SU-DHL-6 (cell line): Measurements from ENCODE around the gene ORM1.

Experiments used
- H2AFZ ChIP-seq: fragments of 200-600 bp; sonication (generic); 2 replicates; pipeline ENCODE4 v1.6.1; 2014; ENCODE audit warnings: low read depth, mild to moderate bottlenecking, moderate library complexity, mixed read lengths, antibody characterized with exemption, low read length; ENCODE audit not compliant: severe bottlenecking
- H3F3A ChIP-seq: fragments of 200-600 bp; shearing (Covaris generic); 2 replicates; pipeline ENCODE4 v1.6.0; 2016; ENCODE audit warnings: antibody characterized with exemption, mild to moderate bottlenecking; ENCODE audit not compliant: insufficient read depth
- H3K27ac ChIP-seq: fragments of 200-600 bp; sonication (generic); 2 replicates; pipeline ENCODE4 v1.5.1; 2016; ENCODE audit warnings: low read depth, mild to moderate bottlenecking, low read length, moderate library complexity, mixed read lengths
- H3K27me3 ChIP-seq: fragments of 200-600 bp; sonication (generic), shearing (Covaris generic); 2 replicates; pipeline ENCODE4 v1.6.0; 2014; ENCODE audit warnings: mild to moderate bottlenecking, low read length
- H3K36me3 ChIP-seq: fragments of 200-600 bp; sonication (generic); 2 replicates; pipeline ENCODE4 v1.6.1; 2014; ENCODE audit warnings: mild to moderate bottlenecking, low read length, mixed read lengths
- H3K4me2 ChIP-seq: fragments of 300-600, 200-600 bp; shearing (Covaris generic), sonication (generic); 2 replicates; pipeline ENCODE4 v1.6.0; 2014; ENCODE audit warnings: low read length, low read depth, mild to moderate bottlenecking; ENCODE audit not compliant: poor library complexity, severe bottlenecking
- H3K4me3 ChIP-seq: fragments of 200-600 bp; sonication (generic); 2 replicates; pipeline ENCODE4 v1.5.1; 2014; ENCODE audit warnings: antibody characterized with exemption, low read length, mild to moderate bottlenecking, mixed read lengths; ENCODE audit not compliant: insufficient read depth, poor library complexity, severe bottlenecking
- H3K79me2 ChIP-seq: fragments of 200-600 bp; sonication (generic); 2 replicates; pipeline ENCODE4 v1.6.1; 2014; ENCODE audit warnings: mild to moderate bottlenecking, low read length, moderate library complexity; ENCODE audit not compliant: insufficient read depth
- H3K9ac ChIP-seq: fragments of 200-600 bp; sonication (generic); 2 replicates; pipeline ENCODE4 v1.7.0; 2014; ENCODE audit warnings: mild to moderate bottlenecking, low read length
- H3K9me2 ChIP-seq: fragments of 200-600 bp; sonication (generic); replicated peaks from 2 replicates; pipeline ENCODE4 v1.6.1; 2014; ENCODE audit warnings: low read length; ENCODE audit not compliant: insufficient read depth
- H3K9me3 ChIP-seq: fragments of 200-600 bp; sonication (generic); 2 replicates; pipeline ENCODE4 v1.6.1; 2014; ENCODE audit warnings: low read length, mixed read lengths; ENCODE audit not compliant: insufficient read depth
- H4K20me1 ChIP-seq: fragments of 200-600 bp; sonication (generic); 2 replicates; pipeline ENCODE4 v1.6.1; 2014; ENCODE audit warnings: low read depth, mild to moderate bottlenecking, antibody characterized with exemption, low read length, moderate library complexity, mixed read lengths
- EZH2phosphoT487 ChIP-seq: fragments of 200-600 bp; sonication (generic), shearing (Covaris generic); conservative IDR thresholded peaks from 2 replicates; pipeline ENCODE4 v1.6.1; 2018; ENCODE audit warnings: mild to moderate bottlenecking, antibody characterized with exemption, low read length, moderate library complexity, mixed read lengths
- TF ChIP-seq, protein P1 (sequence below): fragments of 200-600 bp; sonication (generic); IDR thresholded peaks from one replicate; pipeline ENCODE4 v1.5.1; 2017; ENCODE audit warnings: antibody characterized with exemption, mild to moderate bottlenecking, low read length, moderate library complexity; ENCODE audit not compliant: insufficient read depth, poor library complexity, severe bottlenecking

The ORM1 gene

DNA sequence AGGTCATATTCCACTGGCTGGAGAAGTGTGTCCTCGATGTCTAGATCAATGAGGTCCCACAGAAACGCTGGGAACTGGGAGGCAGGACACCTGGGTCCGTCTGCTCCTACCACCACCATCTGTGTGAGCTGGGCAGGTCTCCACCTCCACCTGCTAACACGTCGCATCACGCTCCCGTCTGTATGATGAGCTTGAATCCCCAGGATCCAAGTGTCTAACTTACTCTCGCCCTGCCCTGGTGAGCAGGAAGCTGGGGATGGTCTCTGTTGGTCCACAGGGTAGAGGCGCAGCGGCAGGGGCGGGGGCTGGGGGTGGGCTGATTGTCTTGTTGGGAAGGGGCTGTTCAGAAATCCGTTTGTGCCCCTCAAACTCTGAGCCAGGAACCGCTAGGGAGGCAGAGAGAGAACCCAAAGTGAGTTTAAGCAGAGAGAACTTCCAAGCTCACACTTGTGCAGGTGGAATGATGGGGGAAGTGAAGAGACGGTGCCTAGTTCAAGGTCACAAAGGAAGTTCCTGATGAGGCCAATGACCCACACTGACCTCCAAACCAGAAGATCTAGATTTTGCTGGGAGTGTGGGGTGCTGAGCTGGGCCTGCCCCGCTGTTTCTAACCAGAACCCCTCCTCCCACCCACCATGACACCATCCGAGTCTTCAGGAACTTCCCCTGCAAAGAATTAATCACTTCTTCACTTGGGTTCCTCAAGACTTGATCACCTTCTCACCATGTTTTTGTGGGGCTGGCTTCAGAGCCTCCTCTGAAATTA, 27.9 kb downstream of the ORM1 start:
- TF ChIP-seq, protein P1, sequence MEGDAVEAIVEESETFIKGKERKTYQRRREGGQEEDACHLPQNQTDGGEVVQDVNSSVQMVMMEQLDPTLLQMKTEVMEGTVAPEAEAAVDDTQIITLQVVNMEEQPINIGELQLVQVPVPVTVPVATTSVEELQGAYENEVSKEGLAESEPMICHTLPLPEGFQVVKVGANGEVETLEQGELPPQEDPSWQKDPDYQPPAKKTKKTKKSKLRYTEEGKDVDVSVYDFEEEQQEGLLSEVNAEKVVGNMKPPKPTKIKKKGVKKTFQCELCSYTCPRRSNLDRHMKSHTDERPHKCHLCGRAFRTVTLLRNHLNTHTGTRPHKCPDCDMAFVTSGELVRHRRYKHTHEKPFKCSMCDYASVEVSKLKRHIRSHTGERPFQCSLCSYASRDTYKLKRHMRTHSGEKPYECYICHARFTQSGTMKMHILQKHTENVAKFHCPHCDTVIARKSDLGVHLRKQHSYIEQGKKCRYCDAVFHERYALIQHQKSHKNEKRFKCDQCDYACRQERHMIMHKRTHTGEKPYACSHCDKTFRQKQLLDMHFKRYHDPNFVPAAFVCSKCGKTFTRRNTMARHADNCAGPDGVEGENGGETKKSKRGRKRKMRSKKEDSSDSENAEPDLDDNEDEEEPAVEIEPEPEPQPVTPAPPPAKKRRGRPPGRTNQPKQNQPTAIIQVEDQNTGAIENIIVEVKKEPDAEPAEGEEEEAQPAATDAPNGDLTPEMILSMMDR: no peak
- TF ChIP-seq EZH2phosphoT487: no peak
- Histone ChIP-seq H3K4me3 (no peak overlapping the region), H4K20me1 (no peaks in the 10 kb centered on the region), H2AFZ (no peak overlapping the region), H3K27me3 (no peaks in the 10 kb centered on the region), H3K79me2 (no peaks in the 10 kb centered on the region), H3K9me2 (no peaks in the 10 kb centered on the region), H3F3A (no peaks in the 10 kb centered on the region), H3K27ac (no peak overlapping the region), H3K9ac (no peak overlapping the region), H3K9me3 (no peaks in the 10 kb centered on the region), H3K4me2 (no peak overlapping the region), H3K36me3 (peaks cover 41% of the 10 kb centered on the region)

DNA sequence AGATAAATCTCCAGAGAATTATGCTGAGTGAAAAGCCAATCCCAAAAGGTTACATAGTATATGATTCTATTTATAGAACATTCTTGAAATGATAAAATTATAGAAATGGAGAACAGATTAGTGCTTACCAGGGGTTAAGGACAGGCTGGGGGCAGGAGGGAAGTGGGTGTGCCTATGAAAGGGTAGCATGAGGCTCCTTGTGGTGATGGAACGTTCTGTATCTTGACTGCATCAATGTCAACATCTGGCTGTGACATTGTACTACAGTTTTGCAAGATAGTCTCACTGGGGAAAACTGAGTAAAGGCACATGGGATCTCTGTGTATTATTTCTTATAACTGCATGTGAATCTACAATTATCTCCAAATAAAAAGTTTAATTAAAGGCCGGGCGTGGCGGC, 29.0 kb downstream of the ORM1 start:
- Histone ChIP-seq H3K9me3 (no peaks in the 10 kb centered on the region), H3K4me3 (no peak overlapping the region), H3K9ac (no peak overlapping the region), H3K27ac (no peak overlapping the region), H3K36me3 (peaks cover 36% of the 10 kb centered on the region), H3K4me2 (no peak overlapping the region), H3F3A (no peaks in the 10 kb centered on the region), H2AFZ (no peak overlapping the region), H4K20me1 (no peaks in the 10 kb centered on the region), H3K79me2 (no peaks in the 10 kb centered on the region), H3K27me3 (no peaks in the 10 kb centered on the region), H3K9me2 (no peaks in the 10 kb centered on the region)
- TF ChIP-seq, protein P1: no peak
- TF ChIP-seq EZH2phosphoT487: no peak

DNA sequence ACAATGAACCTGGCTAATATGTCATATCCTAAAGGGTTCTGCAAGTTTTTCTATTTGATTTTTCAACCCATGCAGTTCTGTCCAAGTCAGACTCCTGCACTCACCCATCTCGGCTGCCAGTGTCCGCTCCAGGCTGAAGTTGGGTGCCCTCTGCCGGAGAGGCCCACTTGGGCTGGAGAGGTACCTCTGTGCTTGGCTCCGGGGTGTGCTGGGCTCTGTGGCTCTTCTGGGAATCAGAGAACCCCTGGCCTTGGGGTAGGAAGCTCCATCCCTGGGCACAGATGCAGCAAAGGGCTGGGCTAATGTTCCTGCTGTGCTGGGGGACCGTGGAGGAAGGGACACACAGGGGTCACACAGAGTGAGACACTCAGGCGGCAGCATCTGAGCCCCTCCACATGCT, 32.9 kb downstream of the ORM1 start:
- Histone ChIP-seq H3K79me2 (no peaks in the 10 kb centered on the region), H3K27me3 (no peaks in the 10 kb centered on the region), H3F3A (no peaks in the 10 kb centered on the region), H3K4me2 (no peak overlapping the region), H2AFZ (no peak overlapping the region), H3K9me2 (no peaks in the 10 kb centered on the region), H3K4me3 (no peak overlapping the region), H3K36me3 (peaks cover 36% of the 10 kb centered on the region), H3K9ac (no peak overlapping the region), H4K20me1 (no peaks in the 10 kb centered on the region), H3K9me3 (no peaks in the 10 kb centered on the region), H3K27ac (no peak overlapping the region)
- no peak for TF ChIP-seq EZH2phosphoT487
- TF ChIP-seq, protein P1: no peak
